MM.1S (cell line): ENCODE results near the gene ECSIT.

ENCODE experiments used
- EZH2 ChIP-seq: fragments of 300-600 bp; sonication (generic); optimal IDR thresholded peaks from 2 replicates; pipeline ENCODE3; 2017; ENCODE audit warnings: low read depth, mild to moderate bottlenecking, antibody characterized with exemption, low read length, mixed read lengths
- EZH2phosphoT487 ChIP-seq: fragments of 300-600 bp; sonication (generic); IDR thresholded peaks from 2 replicates; pipeline ENCODE4 v1.6.1; 2018; ENCODE audit warnings: antibody characterized with exemption, low read length
- TF ChIP-seq, protein P1 (sequence below): fragments of 300-600 bp; sonication (generic); IDR thresholded peaks from 2 replicates; pipeline ENCODE4 v1.5.1; 2016; ENCODE audit warnings: antibody characterized with exemption, low read length, mixed read lengths

- TF ChIP-seq, protein P1, sequence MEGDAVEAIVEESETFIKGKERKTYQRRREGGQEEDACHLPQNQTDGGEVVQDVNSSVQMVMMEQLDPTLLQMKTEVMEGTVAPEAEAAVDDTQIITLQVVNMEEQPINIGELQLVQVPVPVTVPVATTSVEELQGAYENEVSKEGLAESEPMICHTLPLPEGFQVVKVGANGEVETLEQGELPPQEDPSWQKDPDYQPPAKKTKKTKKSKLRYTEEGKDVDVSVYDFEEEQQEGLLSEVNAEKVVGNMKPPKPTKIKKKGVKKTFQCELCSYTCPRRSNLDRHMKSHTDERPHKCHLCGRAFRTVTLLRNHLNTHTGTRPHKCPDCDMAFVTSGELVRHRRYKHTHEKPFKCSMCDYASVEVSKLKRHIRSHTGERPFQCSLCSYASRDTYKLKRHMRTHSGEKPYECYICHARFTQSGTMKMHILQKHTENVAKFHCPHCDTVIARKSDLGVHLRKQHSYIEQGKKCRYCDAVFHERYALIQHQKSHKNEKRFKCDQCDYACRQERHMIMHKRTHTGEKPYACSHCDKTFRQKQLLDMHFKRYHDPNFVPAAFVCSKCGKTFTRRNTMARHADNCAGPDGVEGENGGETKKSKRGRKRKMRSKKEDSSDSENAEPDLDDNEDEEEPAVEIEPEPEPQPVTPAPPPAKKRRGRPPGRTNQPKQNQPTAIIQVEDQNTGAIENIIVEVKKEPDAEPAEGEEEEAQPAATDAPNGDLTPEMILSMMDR, result no peak
- TF ChIP-seq EZH2 (no peak), EZH2phosphoT487 (no peak)
Observed at GRCh38 chr19:11534538-11534937, 5.6 kb upstream of the ECSIT start.
